CD8-positive, alpha-beta memory T cell (primary cell): ENCODE data around the gene RNF208. TPM values are rescaled to one million over a fixed set of nuclear protein-coding genes. Genes with fewer than 3 reads are reported as not detected.

Source experiments
- CTCF ChIA-PET: fragments of 350-600 bp; sonication (Branson Sonifier 250); formaldehyde crosslinking; loops from one replicate; lab custom pipeline; 2021; ENCODE audit warnings: antibody characterized with exemption; lab: Charles Lee
- POLR2A ChIA-PET: fragments of 350-600 bp; sonication (Branson Sonifier 250); formaldehyde crosslinking; loops from one replicate; lab custom pipeline; 2021; ENCODE audit warnings: antibody characterized with exemption; lab: Charles Lee
- DNase-seq, 5 donors: peaks; one replicate each; pipeline versions ENCODE4 v3.0.0 to v3.0.0-alpha.2; 2020 to 2022; ENCODE audit warnings: mixed read lengths in 1 of 5
- H3K27ac ChIP-seq: one replicate; pipeline ENCODE4 v1.7.0; 2013; ENCODE audit warnings: low read depth, mild to moderate bottlenecking, low read length, moderate library complexity
- H3K27me3 ChIP-seq: 2 replicates; pipeline ENCODE4 v1.7.0; 2013; ENCODE audit warnings: low read length, mild to moderate bottlenecking; ENCODE audit not compliant: insufficient read depth, poor library complexity, severe bottlenecking
- H3K36me3 ChIP-seq: 2 replicates; pipeline ENCODE4 v1.7.0; 2013; ENCODE audit warnings: mild to moderate bottlenecking, low read length, moderate library complexity; ENCODE audit not compliant: insufficient read depth
- H3K4me1 ChIP-seq: 2 replicates; pipeline ENCODE4 v1.7.0; 2013; ENCODE audit warnings: mild to moderate bottlenecking, low read length, moderate library complexity; ENCODE audit not compliant: insufficient read depth
- H3K4me3 ChIP-seq: 2 replicates; pipeline ENCODE4 v1.7.0; 2013; ENCODE audit warnings: mild to moderate bottlenecking, low read length
- H3K9me3 ChIP-seq: 2 replicates; pipeline ENCODE4 v1.7.0; 2013; ENCODE audit warnings: mild to moderate bottlenecking, low read length
- H3K27ac Mint-ChIP-seq, 8 donors: one replicate each; pipeline ENCODE4 v1.8.0; 2020 to 2021; ENCODE audit warnings: mixed read lengths in 8 of 8, mild to moderate bottlenecking in 6 of 8, inconsistent platforms in 3 of 8, moderate library complexity in 3 of 8
- H3K27me3 Mint-ChIP-seq, 2 donors: one replicate each; pipeline ENCODE4 v1.8.0; 2020 to 2021; ENCODE audit warnings: mixed read lengths in 2 of 2, mild to moderate bottlenecking in 1 of 2, moderate library complexity in 1 of 2
- H3K36me3 Mint-ChIP-seq, 3 donors: one replicate each; pipeline ENCODE4 v1.8.0; 2020 to 2021; ENCODE audit warnings: mixed read lengths in 3 of 3, inconsistent platforms in 1 of 3, mild to moderate bottlenecking in 1 of 3
- H3K4me1 Mint-ChIP-seq, 3 donors: one replicate each; pipeline ENCODE4 v1.8.0; 2020 to 2021; ENCODE audit warnings: mixed read lengths in 3 of 3, inconsistent platforms in 1 of 3, mild to moderate bottlenecking in 1 of 3
- H3K4me3 Mint-ChIP-seq, 7 donors: one replicate each; pipeline ENCODE4 v1.8.0; 2020 to 2021; ENCODE audit warnings: mixed read lengths in 7 of 7, mild to moderate bottlenecking in 6 of 7, moderate library complexity in 4 of 7, inconsistent platforms in 2 of 7
- H3K9me3 Mint-ChIP-seq, 5 donors: one replicate each; pipeline ENCODE4 v1.8.0; 2020 to 2022; ENCODE audit warnings: mixed read lengths in 5 of 5, mild to moderate bottlenecking in 3 of 5, moderate library complexity in 2 of 5, inconsistent platforms in 1 of 5
- polyA plus RNA-seq: library from polyadenylated mRNA; unstranded; fragments of 300-500 nt; fragmentation: Illumina TruSeq; gene quantifications from one replicate; pipeline ENCODE4 v1.2.3, GENCODE V29; 2021
- total RNA-seq, 2 experiments: library from RNA; stranded (reverse); gene quantifications; one replicate each; pipeline ENCODE4 v1.2.3, GENCODE V29; 2021

Gene RNF208
- total and polyA plus RNA-seq, 3 experiments from 2014 or later, result 2.7 to 3.3 TPM; not detected in 1

DNA sequence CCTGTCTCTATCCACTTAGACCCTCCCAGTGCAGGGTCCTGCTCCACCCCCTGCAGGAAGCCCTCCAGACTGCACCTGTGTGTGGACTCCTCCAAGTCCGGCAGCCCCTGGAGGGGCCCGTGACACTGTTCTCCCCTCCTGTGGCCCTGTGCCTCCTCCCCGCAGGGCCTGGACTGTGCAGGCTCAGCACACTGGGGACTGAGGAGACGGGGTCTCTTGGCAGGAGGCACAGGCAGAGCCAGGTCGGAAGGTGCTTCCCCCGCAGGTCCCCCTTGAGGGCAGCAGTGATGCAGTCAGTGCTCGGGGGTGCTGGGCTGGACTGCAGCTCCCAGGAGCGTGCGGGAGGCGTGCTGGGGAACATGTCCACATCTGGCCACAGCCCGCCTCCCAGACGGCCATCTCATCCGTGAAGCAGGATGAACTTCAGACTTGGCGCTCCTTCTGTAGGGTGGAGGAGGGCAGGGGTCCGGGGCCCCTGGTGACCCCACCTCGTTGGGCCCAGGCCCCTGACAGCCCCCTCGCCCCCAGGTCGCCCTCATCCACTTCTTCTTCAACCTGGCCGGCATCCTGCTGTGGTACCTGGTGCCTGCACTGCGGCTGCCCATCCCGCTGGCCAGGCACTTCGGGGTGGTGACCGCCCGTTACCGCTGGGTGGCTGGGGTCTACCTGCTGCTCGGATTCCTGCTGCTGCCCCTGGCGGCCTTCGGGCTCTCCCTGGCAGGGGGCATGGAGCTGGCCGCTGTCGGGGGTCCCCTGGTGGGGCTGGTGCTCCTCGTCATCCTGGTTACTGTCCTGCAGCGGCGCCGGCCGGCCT, 13.6 kb upstream of the RNF208 start:
- Histone ChIP-seq H3K9me3 (no peaks in the 10 kb centered on the region), H3K36me3 (no peaks in the 10 kb centered on the region), H3K27me3 (no peaks in the 10 kb centered on the region), H3K4me1 (peaks cover 12% of the 10 kb centered on the region), H3K4me3 (no peak overlapping the region), H3K27ac (peak overlapping the region; percentile 27)
- Mint-ChIP-seq H3K4me3 (no peak overlapping the region), H3K27ac (no peak overlapping the region), H3K9me3 (no peaks in the 10 kb centered on the region), H3K36me3 (no peaks in the 10 kb centered on the region), H3K4me1 (peaks cover 1 to 27% (median 6%) of the 10 kb centered on the region in 3 donors), H3K27me3 (peaks cover 0 to 11% of the 10 kb centered on the region in 2 donors)
- no peak for DNase-seq
- ChIA-PET CTCF (interaction anchor here (1.0 to 2.4 kb wide), 11 partner anchors 11 to 189 kb away, joined by 3 to 18 read pairs (median 6); partner anchors contain the start of genes CYSRT1, MAN1B1, NPDC1 and RNF208), POLR2A (interaction anchor here (0.6 to 1.0 kb wide), 2 partner anchors 19 to 140 kb away, joined by 3 to 4 read pairs; no protein-coding TSS in a partner anchor)

DNA sequence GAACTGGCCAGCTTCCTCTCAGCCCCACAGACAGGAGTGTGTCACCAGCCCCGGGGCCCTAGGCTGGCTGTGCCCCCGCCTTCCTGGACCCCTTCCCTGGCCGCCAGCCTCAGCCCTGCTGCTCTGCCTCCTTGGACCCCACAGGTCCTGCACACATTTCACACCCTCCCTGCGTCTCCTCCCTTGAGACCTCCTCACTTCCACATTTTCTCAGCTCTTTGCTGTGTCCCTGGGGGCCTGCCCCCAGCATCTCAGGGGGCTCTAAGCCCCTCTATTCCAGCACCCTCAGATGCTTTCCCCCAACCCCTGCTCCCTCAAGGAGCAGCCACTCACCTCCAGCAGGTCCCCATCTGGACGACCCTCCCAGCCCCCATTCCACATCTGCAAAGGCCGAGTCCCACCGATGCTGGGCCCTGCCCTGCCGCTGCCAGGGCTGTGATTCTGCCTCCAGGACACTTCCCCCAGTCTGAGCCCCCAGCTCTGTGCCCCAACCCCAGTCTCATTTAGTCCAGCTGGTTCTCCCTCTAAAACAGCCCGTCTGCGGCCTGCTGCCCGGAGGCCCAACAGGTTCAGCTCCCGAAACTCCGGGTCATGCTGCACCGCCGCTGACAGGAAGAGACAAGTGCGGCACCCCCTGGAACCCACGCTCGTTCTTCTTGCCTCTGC, 12.9 kb upstream of the RNF208 start:
- H3K27ac Mint-ChIP-seq, result no peak overlapping the region
- H3K9me3 ChIP-seq, result no peaks in the 10 kb centered on the region
- H3K27me3 Mint-ChIP-seq, result peaks cover 0 to 11% of the 10 kb centered on the region in 2 donors
- H3K36me3 ChIP-seq, result no peaks in the 10 kb centered on the region
- no peak overlapping the region for H3K27ac ChIP-seq
- POLR2A ChIA-PET, result no interaction called here
- no peak overlapping the region for H3K4me3 Mint-ChIP-seq
- no peak for DNase-seq
- H3K4me3 ChIP-seq, result no peak overlapping the region
- no peaks in the 10 kb centered on the region for H3K27me3 ChIP-seq
- no peaks in the 10 kb centered on the region for H3K9me3 Mint-ChIP-seq
- CTCF ChIA-PET, result interaction anchor here (1.6 kb wide), 1 partner anchor 10 kb away, joined by 4 read pairs; the partner anchor contains the start of gene CYSRT1
- H3K4me1 Mint-ChIP-seq, result peaks cover 1 to 25% (median 6%) of the 10 kb centered on the region in 3 donors
- peaks cover 12% of the 10 kb centered on the region for H3K4me1 ChIP-seq
- H3K36me3 Mint-ChIP-seq, result no peaks in the 10 kb centered on the region

DNA sequence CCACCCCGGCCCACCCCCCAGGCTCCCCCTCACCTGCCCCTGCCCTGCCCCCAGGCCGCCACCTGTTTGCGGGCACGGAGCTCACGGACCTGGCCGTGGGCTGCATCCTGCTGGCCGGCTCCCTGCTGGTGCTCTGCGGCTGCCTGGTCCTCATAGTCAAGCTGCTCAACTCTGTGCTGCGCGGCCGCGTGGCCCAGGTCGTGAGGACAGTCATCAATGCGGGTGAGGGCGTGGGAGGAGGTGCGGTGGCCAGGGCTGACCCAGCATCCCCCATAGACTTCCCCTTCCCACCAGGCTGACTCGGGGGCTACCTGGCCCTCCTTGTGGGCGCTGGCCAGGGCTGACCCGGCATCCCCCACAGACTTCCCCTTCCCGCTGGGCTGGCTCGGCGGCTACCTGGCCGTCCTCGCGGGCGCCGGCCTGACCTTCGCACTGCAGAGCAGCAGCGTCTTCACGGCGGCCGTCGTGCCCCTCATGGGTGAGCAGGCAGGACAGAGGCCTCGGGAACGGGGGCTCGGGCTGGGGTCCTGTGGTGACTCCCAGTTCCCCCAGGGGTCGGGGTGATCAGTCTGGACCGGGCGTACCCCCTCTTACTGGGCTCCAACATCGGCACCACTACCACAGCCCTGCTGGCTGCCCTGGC, 12.1 kb upstream of the RNF208 start:
- H3K27ac Mint-ChIP-seq, result no peak overlapping the region
- no peak for DNase-seq
- CTCF ChIA-PET, result interaction anchor here (1.6 kb wide), 1 partner anchor 9 kb away, joined by 4 read pairs; the partner anchor contains the start of gene CYSRT1
- no peak overlapping the region for H3K27ac ChIP-seq
- no peak overlapping the region for H3K4me3 Mint-ChIP-seq
- POLR2A ChIA-PET, result no interaction called here
- H3K36me3 Mint-ChIP-seq, result no peaks in the 10 kb centered on the region
- no peaks in the 10 kb centered on the region for H3K36me3 ChIP-seq
- no peaks in the 10 kb centered on the region for H3K9me3 ChIP-seq
- no peaks in the 10 kb centered on the region for H3K9me3 Mint-ChIP-seq
- H3K4me1 ChIP-seq, result peaks cover 12% of the 10 kb centered on the region
- H3K27me3 Mint-ChIP-seq, result peaks cover 0 to 11% of the 10 kb centered on the region in 2 donors
- no peaks in the 10 kb centered on the region for H3K27me3 ChIP-seq
- peaks cover 1 to 20% (median 5%) of the 10 kb centered on the region in 3 donors for H3K4me1 Mint-ChIP-seq
- no peak overlapping the region for H3K4me3 ChIP-seq

DNA sequence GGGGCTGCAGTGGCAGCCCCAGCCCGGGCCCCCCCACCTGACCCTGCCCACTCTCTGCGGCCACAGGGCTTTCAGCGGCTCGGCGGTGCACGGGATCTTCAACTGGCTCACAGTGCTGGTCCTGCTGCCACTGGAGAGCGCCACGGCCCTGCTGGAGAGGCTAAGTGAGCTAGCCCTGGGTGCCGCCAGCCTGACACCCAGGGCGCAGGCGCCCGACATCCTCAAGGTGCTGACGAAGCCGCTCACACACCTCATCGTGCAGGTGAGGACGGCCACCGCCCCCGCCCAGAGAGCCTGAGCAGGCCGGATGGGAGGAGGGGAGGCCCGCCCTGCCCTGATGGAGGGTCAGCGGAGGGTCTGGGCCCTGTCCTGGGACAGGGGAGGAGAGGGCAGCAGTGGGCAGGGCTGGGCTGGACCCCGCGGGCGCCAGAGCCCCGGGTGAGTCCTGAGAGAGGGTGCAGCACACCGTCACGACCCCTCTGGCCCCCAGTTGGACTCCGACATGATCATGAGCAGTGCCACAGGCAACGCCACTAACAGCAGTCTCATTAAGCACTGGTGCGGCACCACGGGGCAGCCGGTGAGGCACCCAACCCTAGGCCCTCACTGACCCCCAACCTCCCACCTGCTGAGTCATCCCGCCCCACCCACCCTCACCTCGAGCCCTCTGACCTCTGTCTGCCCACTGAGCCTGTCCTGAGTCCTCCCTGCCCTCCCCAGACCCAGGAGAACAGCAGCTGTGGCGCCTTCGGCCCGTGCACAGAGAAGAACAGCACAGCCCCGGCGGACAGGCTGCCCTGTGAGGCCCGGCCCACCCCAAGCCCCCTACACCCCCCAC, 11.3 kb upstream of the RNF208 start:
- DNase-seq, result no peak
- POLR2A ChIA-PET, result no interaction called here

DNA sequence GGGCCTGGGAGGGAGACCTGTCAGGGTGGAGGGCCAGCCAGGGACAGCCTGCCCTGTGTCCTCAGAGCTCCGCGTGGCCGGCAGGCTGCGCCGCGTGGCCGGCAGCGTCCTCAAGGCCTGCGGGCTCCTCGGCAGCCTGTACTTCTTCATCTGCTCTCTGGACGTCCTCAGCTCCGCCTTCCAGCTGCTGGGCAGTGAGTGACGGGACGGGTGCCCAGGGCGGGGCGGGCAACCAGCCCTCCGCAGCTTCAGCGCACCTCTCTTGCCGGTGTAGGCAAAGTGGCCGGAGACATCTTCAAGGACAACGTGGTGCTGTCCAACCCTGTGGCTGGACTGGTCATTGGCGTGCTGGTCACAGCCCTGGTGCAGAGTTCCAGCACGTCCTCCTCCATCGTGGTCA, 10.5 kb upstream of the RNF208 start:
- peaks cover 12% of the 10 kb centered on the region for H3K4me1 ChIP-seq
- Mint-ChIP-seq H3K4me1 (peaks cover 2 to 12% (median 3%) of the 10 kb centered on the region in 3 donors), H3K9me3 (no peaks in the 10 kb centered on the region), H3K27me3 (peaks cover 2 to 14% of the 10 kb centered on the region in 2 donors), H3K36me3 (no peaks in the 10 kb centered on the region), H3K4me3 (no peak overlapping the region), H3K27ac (no peak overlapping the region)
- ChIA-PET POLR2A (no interaction called here), CTCF (no interaction called here)
- no peak overlapping the region for H3K4me3 ChIP-seq
- H3K27ac ChIP-seq, result no peak overlapping the region
- H3K36me3 ChIP-seq, result no peaks in the 10 kb centered on the region
- no peak for DNase-seq
- no peaks in the 10 kb centered on the region for H3K9me3 ChIP-seq
- H3K27me3 ChIP-seq, result no peaks in the 10 kb centered on the region

More for the DNA sequence above, 11.3 kb upstream of the RNF208 start:
- H3K4me1 Mint-ChIP-seq, result peaks cover 0 to 13% (median 1%) of the 10 kb centered on the region in 3 donors
- CTCF ChIA-PET, result no interaction called here
- no peak overlapping the region for H3K4me3 ChIP-seq
- no peaks in the 10 kb centered on the region for H3K9me3 ChIP-seq
- no peak overlapping the region for H3K27ac ChIP-seq
- no peak overlapping the region for H3K27ac Mint-ChIP-seq
- H3K4me1 ChIP-seq, result peaks cover 12% of the 10 kb centered on the region
- H3K27me3 Mint-ChIP-seq, result peaks cover 0 to 11% of the 10 kb centered on the region in 2 donors
- no peaks in the 10 kb centered on the region for H3K9me3 Mint-ChIP-seq
- no peaks in the 10 kb centered on the region for H3K36me3 ChIP-seq
- no peaks in the 10 kb centered on the region for H3K27me3 ChIP-seq
- H3K4me3 Mint-ChIP-seq, result no peak overlapping the region
- H3K36me3 Mint-ChIP-seq, result no peaks in the 10 kb centered on the region

DNA sequence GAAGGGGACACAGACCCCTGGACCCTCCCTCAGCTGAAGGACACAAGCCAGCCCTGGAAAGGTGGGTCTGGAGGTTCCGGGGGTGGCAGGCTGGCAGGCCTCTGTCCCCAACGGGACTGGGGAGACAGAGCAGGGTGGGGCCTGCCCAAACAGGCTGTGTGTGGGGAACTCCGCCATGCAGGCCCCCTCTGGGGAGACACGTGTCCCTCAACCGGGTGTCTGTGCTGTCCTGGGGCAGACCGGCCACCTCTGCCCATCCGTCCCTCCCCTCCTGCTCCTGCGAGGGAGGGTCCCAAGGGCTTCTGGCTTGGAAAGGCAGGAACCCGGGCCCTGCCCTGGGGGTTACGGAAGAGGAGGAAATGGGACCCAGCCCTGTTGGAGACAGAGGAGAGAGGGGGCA, 10.1 kb upstream of the RNF208 start:
- H3K27ac Mint-ChIP-seq, result no peak overlapping the region
- Histone ChIP-seq H3K27ac (no peak overlapping the region), H3K36me3 (no peaks in the 10 kb centered on the region), H3K4me1 (peaks cover 12% of the 10 kb centered on the region), H3K9me3 (no peaks in the 10 kb centered on the region), H3K27me3 (no peaks in the 10 kb centered on the region), H3K4me3 (no peak overlapping the region)
- CTCF ChIA-PET, result no interaction called here
- H3K9me3 Mint-ChIP-seq, result no peaks in the 10 kb centered on the region
- peaks cover 2 to 14% (median 4%) of the 10 kb centered on the region in 3 donors for H3K4me1 Mint-ChIP-seq
- no peaks in the 10 kb centered on the region for H3K36me3 Mint-ChIP-seq
- peaks cover 2 to 15% of the 10 kb centered on the region in 2 donors for H3K27me3 Mint-ChIP-seq
- no peak for DNase-seq
- POLR2A ChIA-PET, result no interaction called here
- H3K4me3 Mint-ChIP-seq, result no peak overlapping the region

DNA sequence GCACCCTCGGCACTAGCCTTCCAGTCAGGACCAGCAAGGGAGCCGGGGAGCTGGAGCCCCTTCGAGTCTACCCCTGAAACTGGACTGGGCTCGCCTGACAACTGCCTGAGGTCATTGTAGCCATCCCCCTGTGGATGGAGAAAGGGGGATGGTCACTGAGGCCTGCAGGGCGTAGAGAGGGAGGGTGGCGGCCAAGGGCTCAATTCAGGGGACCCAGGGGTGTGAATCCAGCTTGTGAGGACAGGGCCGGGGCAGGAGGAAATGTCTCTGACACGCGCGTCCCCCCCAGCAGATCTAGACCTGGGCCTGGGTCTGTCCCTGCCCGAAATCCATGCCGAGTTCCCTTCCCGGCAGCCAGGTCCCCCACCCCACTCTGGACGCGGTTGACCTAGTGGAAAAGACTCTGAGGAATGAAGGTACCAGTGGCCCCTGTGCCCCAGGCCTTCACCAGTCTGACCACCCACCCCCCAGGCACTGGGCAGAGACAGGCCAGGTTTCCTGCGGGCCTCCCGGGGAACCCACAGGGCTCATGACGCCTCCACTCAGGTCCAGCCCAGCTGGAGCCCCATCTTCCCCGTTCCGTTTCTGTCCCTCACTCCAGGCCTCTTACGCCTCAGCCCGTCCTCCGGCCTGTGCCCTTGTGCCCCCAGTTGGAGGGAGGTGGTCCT, 9.5 kb upstream of the RNF208 start:
- Histone ChIP-seq H3K36me3 (no peaks in the 10 kb centered on the region), H3K27ac (no peak overlapping the region), H3K27me3 (no peaks in the 10 kb centered on the region), H3K4me3 (no peak overlapping the region), H3K9me3 (no peaks in the 10 kb centered on the region), H3K4me1 (peaks cover 6% of the 10 kb centered on the region)
- Mint-ChIP-seq H3K36me3 (no peaks in the 10 kb centered on the region), H3K4me1 (peaks cover 2 to 10% (median 4%) of the 10 kb centered on the region in 3 donors), H3K4me3 (no peak overlapping the region), H3K27me3 (peaks cover 2 to 15% of the 10 kb centered on the region in 2 donors), H3K27ac (no peak overlapping the region), H3K9me3 (no peaks in the 10 kb centered on the region)
- POLR2A ChIA-PET, result no interaction called here
- no peak for DNase-seq
- CTCF ChIA-PET, result interaction anchor here (0.6 kb wide), 1 partner anchor 185 kb away, joined by 4 read pairs; no protein-coding TSS in a partner anchor
